H1 (cell line): ENCODE data around the gene TRIM27. TPM values are rescaled to one million over a fixed set of nuclear protein-coding genes. Genes with fewer than 3 reads are reported as not detected.
"Not testable (repeated sequence)": the region's sequence is repeated elsewhere in the genome, so short reads cannot be mapped to it uniquely, and the experiment has no call there.

ENCODE experiments used
- CTCF ChIA-PET: fragments of 300-600 bp; sonication (Branson Sonifier 250); formaldehyde crosslinking; loops from one replicate; lab custom pipeline; 2021; ENCODE audit not compliant: partially characterized antibody; lab: Charles Lee
- POLR2A ChIA-PET: fragments of 300-600 bp; sonication (Branson Sonifier 250); formaldehyde crosslinking; loops from one replicate; lab custom pipeline; 2021; ENCODE audit warnings: inconsistent platforms; ENCODE audit not compliant: partially characterized antibody; lab: Charles Lee
- DNase-seq, 2 experiments: peaks; one replicate each; pipeline versions ENCODE4 v3.0.0 to v3.0.0-alpha.2; 2010 to 2022; ENCODE audit warnings: low spot score in 2 of 2, low read depth in 1 of 2, mixed read lengths in 1 of 2
- FAIRE-seq: peaks from 2 replicates; lab custom pipeline; 2011; peaks lifted over from hg19 to GRCh38; lab: Jason Lieb, UNC
- H2AFZ ChIP-seq: 2 replicates; pipeline ENCODE4 v1.8.1; 2012; ENCODE audit warnings: low read length, inconsistent platforms
- H2AK5ac ChIP-seq: 2 replicates; pipeline ENCODE4 v1.6.1; 2013; ENCODE audit warnings: low read depth, low read length
- H2BK120ac ChIP-seq: replicated peaks from 2 replicates; pipeline ENCODE3; 2013; ENCODE audit warnings: low read depth, low read length, inconsistent platforms
- H2BK12ac ChIP-seq: 2 replicates; pipeline ENCODE4 v1.6.1; 2013; ENCODE audit warnings: low read depth, low read length
- H2BK15ac ChIP-seq: 2 replicates; pipeline ENCODE4 v1.6.1; 2013; ENCODE audit warnings: low read length
- H2BK20ac ChIP-seq: 2 replicates; pipeline ENCODE4 v1.6.1; 2013; ENCODE audit warnings: low read length
- H2BK5ac ChIP-seq: 2 replicates; pipeline ENCODE4 v1.6.1; 2013; ENCODE audit warnings: low read depth, low read length
- H3K14ac ChIP-seq: 2 replicates; pipeline ENCODE4 v1.6.1; 2013; ENCODE audit warnings: inconsistent platforms; ENCODE audit not compliant: insufficient read length
- H3K18ac ChIP-seq: 2 replicates; pipeline ENCODE4 v1.6.1; 2013; ENCODE audit warnings: low read length; ENCODE audit errors: extremely low read depth
- H3K23ac ChIP-seq: 2 replicates; pipeline ENCODE4 v1.6.1; 2013; ENCODE audit warnings: inconsistent platforms; ENCODE audit not compliant: insufficient read length
- H3K23me2 ChIP-seq: 2 replicates; pipeline ENCODE4 v1.6.1; 2013; ENCODE audit warnings: low read depth, low read length
- H3K27ac ChIP-seq: 2 replicates; pipeline ENCODE4 v1.6.1; 2011; ENCODE audit warnings: low read depth, low read length, inconsistent platforms
- H3K27me3 ChIP-seq, 4 experiments: replicated peaks in 1 of 4; 1 replicate in 1 of 4; 2 replicates in 3 of 4; pipeline versions ENCODE4 v1.6.1 to v1.8.1; 2011 to 2013; ENCODE audit warnings: low read length in 3 of 4, mild to moderate bottlenecking in 3 of 4, inconsistent platforms in 2 of 4, mixed read lengths in 2 of 4, moderate library complexity in 1 of 4; ENCODE audit not compliant: control insufficient read depth in 3 of 4, insufficient read depth in 3 of 4; ENCODE audit errors: extremely low read depth in 1 of 4
- H3K36me3 ChIP-seq, 4 experiments: 2 replicates each; pipeline versions ENCODE4 v1.6.1 to v1.8.1; 2011 to 2013; ENCODE audit warnings: mild to moderate bottlenecking in 4 of 4, low read length in 3 of 4, moderate library complexity in 2 of 4, control low read depth in 1 of 4, inconsistent platforms in 1 of 4; ENCODE audit not compliant: insufficient read depth in 4 of 4, control insufficient read depth in 2 of 4
- H3K4ac ChIP-seq: replicated peaks from 2 replicates; pipeline ENCODE3; 2013; ENCODE audit warnings: low read length, low read depth, mixed read lengths, inconsistent platforms; ENCODE audit not compliant: insufficient read length
- H3K4me1 ChIP-seq, 4 experiments: replicated peaks in 1 of 4; 1 replicate in 1 of 4; 2 replicates in 3 of 4; pipeline versions ENCODE4 v1.6.1 to v1.8.1; 2011 to 2013; ENCODE audit warnings: low read length in 3 of 4, inconsistent platforms in 2 of 4, mixed read lengths in 1 of 4; ENCODE audit not compliant: insufficient read depth in 4 of 4, control insufficient read depth in 3 of 4
- H3K4me2 ChIP-seq, 2 experiments: 2 replicates each; pipeline versions ENCODE4 v1.6.1 to v1.8.1; 2011 to 2013; ENCODE audit warnings: low read depth in 2 of 2, low read length in 2 of 2, control low read depth in 1 of 2, inconsistent platforms in 1 of 2, mild to moderate bottlenecking in 1 of 2; ENCODE audit not compliant: insufficient read depth in 1 of 2
- H3K4me3 ChIP-seq, 4 experiments: fragments of 200-600, 300-600 bp in 1 of 4; sonication (generic), shearing (Covaris generic), sonication (Bioruptor Twin) in 1 of 4; 2 replicates each; pipeline versions ENCODE4 v1.5.1 to v1.8.1; 2011 to 2016; ENCODE audit warnings: low read length in 4 of 4, low read depth in 3 of 4, control low read depth in 2 of 4, inconsistent platforms in 2 of 4, mild to moderate bottlenecking in 2 of 4, mixed read lengths in 1 of 4, moderate library complexity in 1 of 4; ENCODE audit not compliant: insufficient read depth in 2 of 4; ENCODE audit errors: extremely low read depth in 1 of 4
- H3K56ac ChIP-seq: replicated peaks from 2 replicates; pipeline ENCODE3; 2013; ENCODE audit warnings: low read depth, mild to moderate bottlenecking, mixed read lengths, low read length, inconsistent platforms; ENCODE audit not compliant: insufficient read length
- H3K79me1 ChIP-seq: 2 replicates; pipeline ENCODE4 v1.6.1; 2013; ENCODE audit warnings: low read depth, low read length, control low read depth
- H3K79me2 ChIP-seq, 2 experiments: 2 replicates each; pipeline versions ENCODE4 v1.6.1 to v1.8.1; 2012 to 2013; ENCODE audit warnings: low read length in 2 of 2, mild to moderate bottlenecking in 2 of 2, inconsistent platforms in 1 of 2; ENCODE audit not compliant: insufficient read depth in 2 of 2, control insufficient read depth in 1 of 2
- H3K9ac ChIP-seq, 4 experiments: replicated peaks in 1 of 4; 1 replicate in 1 of 4; 2 replicates in 3 of 4; pipeline versions ENCODE4 v1.6.1 to v1.8.1; 2011 to 2013; ENCODE audit warnings: low read depth in 3 of 4, low read length in 3 of 4, control low read depth in 2 of 4, mild to moderate bottlenecking in 2 of 4, moderate library complexity in 2 of 4, inconsistent platforms in 1 of 4; ENCODE audit errors: extremely low read depth in 1 of 4
- H3K9me3 ChIP-seq, 2 experiments: 2 replicates each; pipeline versions ENCODE4 v1.6.1 to v1.8.1; 2012 to 2013; ENCODE audit warnings: mild to moderate bottlenecking in 2 of 2, moderate library complexity in 2 of 2, control low read depth in 1 of 2, inconsistent platforms in 1 of 2, low read depth in 1 of 2, low read length in 1 of 2, mixed read lengths in 1 of 2; ENCODE audit not compliant: insufficient read depth in 2 of 2
- H4K20me1 ChIP-seq, 2 experiments: replicated peaks in 1 of 2; 2 replicates each; pipeline versions ENCODE3 to v1.8.1; 2011 to 2013; ENCODE audit warnings: inconsistent platforms in 2 of 2, low read length in 2 of 2, mild to moderate bottlenecking in 1 of 2; ENCODE audit not compliant: insufficient read depth in 2 of 2, control insufficient read depth in 1 of 2
- H4K5ac ChIP-seq: 2 replicates; pipeline ENCODE4 v1.6.1; 2013; ENCODE audit warnings: low read length, low read depth, mixed read lengths, inconsistent platforms; ENCODE audit not compliant: insufficient read length
- H4K8ac ChIP-seq: 2 replicates; pipeline ENCODE4 v1.8.0; 2013; ENCODE audit warnings: mild to moderate bottlenecking, moderate library complexity, low read length, inconsistent platforms; ENCODE audit not compliant: insufficient read depth; ENCODE audit errors: extremely low read depth
- H4K91ac ChIP-seq: replicated peaks from 2 replicates; pipeline ENCODE3; 2013; ENCODE audit warnings: low read length, mixed read lengths, inconsistent platforms; ENCODE audit not compliant: insufficient read length
- WGBS, 2 experiments: shearing (Covaris generic) in 1 of 2; methylation state at CpG; one replicate each; pipeline versions ENCODE4 v1.1.6 to v1.1.7; 2013 to 2015; ENCODE audit warnings: low lambda C conversion rate in 2 of 2, mixed read lengths in 2 of 2, inconsistent platforms in 1 of 2, low coverage in 1 of 2, missing lambda C conversion rate in 1 of 2; ENCODE audit not compliant: insufficient replicate concordance in 2 of 2, insufficient coverage in 1 of 2, insufficient read length in 1 of 2; ENCODE audit errors: extremely low coverage in 1 of 2, missing lambda C conversion rate in 1 of 2; 5-methylcytosine and 5-hydroxymethylcytosine counted together
- polyA plus RNA-seq, 7 experiments: library from polyadenylated mRNA; depleted of rRNA in 3 of 7; stranded (reverse) in 5 of 7; unstranded in 2 of 7; fragments of >200 nt in 5 of 7; fragments of 200-250 nt in 2 of 7; gene quantifications; 1 replicate in 5 of 7; 2 replicates in 1 of 7; 4 replicates in 1 of 7; pipeline versions ENCODE4 v1.2.1 to v1.2.3, GENCODE V29; 2011 to 2013; ENCODE audit warnings: missing spikeins in 2 of 7, mixed read lengths in 2 of 7
- total RNA-seq: library from RNA; stranded (reverse); fragmentation: NEBNext Ultra II Directional; extraction: Animal tissue kit (Norgen Biotek cat#: 25700); gene quantifications from 2 replicates; pipeline ENCODE4 v1.2.1, GENCODE V29; 2021

The TRIM27 gene
- total and polyA plus RNA-seq, 2 of the 8 experiments (the other 6 are each of a cell fraction or from before 2014, with no cell fraction given): 76.4 to 85.9 TPM

- H2BK12ac ChIP-seq: not testable (repeated sequence)
- POLR2A ChIA-PET: interaction anchor here (0.6 to 1.6 kb wide), 3 partner anchors 18 to 145 kb away, joined by 3 to 5 read pairs (median 5); no protein-coding TSS in a partner anchor
- CTCF ChIA-PET: interaction anchor here (0.7 to 2.4 kb wide), 6 partner anchors 10 to 257 kb away, joined by 3 to 8 read pairs (median 3); no protein-coding TSS in a partner anchor
These were observed 34.9 kb upstream of the TRIM27 start for GRCh38 chr6:28958561-28959243.

More at GRCh38 chr6:28958561-28959243, 34.9 kb upstream of the TRIM27 start:
- H3K36me3 ChIP-seq, H2AK5ac ChIP-seq, H2BK20ac ChIP-seq, DNase-seq, H4K5ac ChIP-seq, H3K4me1 ChIP-seq, H2AFZ ChIP-seq, H3K4ac ChIP-seq, H3K23me2 ChIP-seq, FAIRE-seq, H2BK5ac ChIP-seq, H4K8ac ChIP-seq, H4K91ac ChIP-seq, H3K14ac ChIP-seq, H3K56ac ChIP-seq, H3K4me2 ChIP-seq, H3K23ac ChIP-seq, H2BK15ac ChIP-seq, H2BK120ac ChIP-seq, H3K27me3 ChIP-seq, H3K9me3 ChIP-seq, H4K20me1 ChIP-seq, H3K27ac ChIP-seq, H3K4me3 ChIP-seq, H3K18ac ChIP-seq, H3K79me2 ChIP-seq, H3K9ac ChIP-seq, H3K79me1 ChIP-seq: not testable (repeated sequence)
- WGBS, 2 experiments: 91% methylated on average over 13 of the region's 13 CpGs; no CpG with 5 or more reads in 1 of the 2 experiments
